ENCODE results near the gene LGALS7. TPM values are rescaled to one million over a fixed set of nuclear protein-coding genes. Genes with fewer than 3 reads are reported as not detected.

Gene LGALS7
- polyA plus RNA-seq, 3 donors = not detected

DNA sequence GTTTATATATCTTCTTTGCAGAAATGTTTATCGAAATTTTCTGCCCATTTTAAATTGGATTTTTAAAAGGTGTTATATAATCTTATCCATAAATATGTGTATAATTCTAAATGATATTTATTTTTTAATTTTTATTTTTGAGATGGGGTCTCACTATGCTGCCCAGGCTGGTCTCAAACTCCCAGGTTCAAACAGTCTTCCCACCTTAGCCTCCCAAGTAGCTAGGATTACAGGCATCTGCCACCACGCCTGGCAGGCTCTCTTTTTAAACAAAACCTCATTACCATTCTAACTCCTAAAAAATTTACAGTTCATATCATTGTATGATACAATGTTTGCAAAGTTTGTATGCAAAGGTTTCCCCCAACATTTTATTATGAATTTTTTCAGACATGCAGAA is 22.8 kb upstream of the LGALS7 start:
- no peak overlapping the region for H3K27ac Mint-ChIP-seq
- intact Hi-C loops (cut with micrococcal nuclease) = no loop called here
- H3K27me3 ChIP-seq (ENCODE audit: control insufficient read depth in 2 of 2, insufficient read depth in 2 of 2, low read length in 2 of 2) = no peaks in the 10 kb centered on the region

GRCh38 chr19:38795549-38795948 is 22.2 kb upstream of the LGALS7 start:
- DNase-seq = no peak
- no peak overlapping the region for H2AFZ ChIP-seq (ENCODE audit: insufficient read depth, low read depth, low read length, poor library complexity, severe bottlenecking)
- Mint-ChIP-seq H3K36me3 (no peaks in the 10 kb centered on the region), H3K4me3 (no peak overlapping the region), H3K9me3 (peaks cover 0 to 10% (median 1%) of the 10 kb centered on the region in 7 donors), H3K4me1 (peaks cover 7% of the 10 kb centered on the region), H3K27me3 (ENCODE audit: low read depth in 3 of 3) (peaks cover 0 to 11% (median 3%) of the 10 kb centered on the region in 3 donors), H3K27ac (no peak overlapping the region)
- TF ChIP-seq CTCF (IDR thresholded peaks at IDR 0.05) = no peak
- no peak overlapping the region for H3K9ac ChIP-seq (ENCODE audit: insufficient read depth, low read length, poor library complexity, severe bottlenecking)
- H3K4me3 ChIP-seq (replicated peaks in 1 of 3; ENCODE audit: low read depth in 2 of 3, low read length in 3 of 3) = no peak overlapping the region
- 100% methylated on average over 2 of the region's 4 CpGs for WGBS (ENCODE audit: insufficient coverage)
- H4K20me1 ChIP-seq (ENCODE audit: insufficient read depth, low read length) = no peaks in the 10 kb centered on the region
- no peaks in the 10 kb centered on the region for H3K36me3 ChIP-seq (replicated peaks in 1 of 2; ENCODE audit: control insufficient read depth in 1 of 2, insufficient read depth in 2 of 2, low read length in 2 of 2)
- no peaks in the 10 kb centered on the region for H3K27me3 ChIP-seq (ENCODE audit: control insufficient read depth in 2 of 2, insufficient read depth in 2 of 2, low read length in 2 of 2)
- H3K4me2 ChIP-seq (replicated peaks; ENCODE audit: extremely low read depth, low read length, poor library complexity, severe bottlenecking) = no peak overlapping the region
- peaks cover 9% of the 10 kb centered on the region in 2 donors for H3K4me1 ChIP-seq (ENCODE audit: control insufficient read depth in 1 of 2, insufficient read depth in 2 of 2, low read length in 2 of 2)
- intact Hi-C loops (cut with micrococcal nuclease) = no loop called here
- H3K27ac ChIP-seq (ENCODE audit: low read depth in 1 of 2, low read length in 2 of 2) = no peak overlapping the region
- H3K9me3 ChIP-seq (replicated peaks in 1 of 2; ENCODE audit: control insufficient read depth in 1 of 2, insufficient read depth in 1 of 2, low read length in 2 of 2) = no peaks in the 10 kb centered on the region
- no peaks in the 10 kb centered on the region for H3K79me2 ChIP-seq (ENCODE audit: insufficient read depth, low read length)

More for the DNA sequence above, 22.8 kb upstream of the LGALS7 start:
- peaks cover 7% of the 10 kb centered on the region for H3K4me1 Mint-ChIP-seq
- no peak overlapping the region for H2AFZ ChIP-seq (ENCODE audit: insufficient read depth, low read depth, low read length, poor library complexity, severe bottlenecking)
- H3K4me1 ChIP-seq (ENCODE audit: control insufficient read depth in 1 of 2, insufficient read depth in 2 of 2, low read length in 2 of 2) = peaks cover 9% of the 10 kb centered on the region in 2 donors
- H3K36me3 ChIP-seq (replicated peaks in 1 of 2; ENCODE audit: control insufficient read depth in 1 of 2, insufficient read depth in 2 of 2, low read length in 2 of 2) = no peaks in the 10 kb centered on the region
- no peaks in the 10 kb centered on the region for H3K36me3 Mint-ChIP-seq
- H3K9ac ChIP-seq (ENCODE audit: insufficient read depth, low read length, poor library complexity, severe bottlenecking) = no peak overlapping the region
- no peak overlapping the region for H3K4me3 ChIP-seq (replicated peaks in 1 of 3; ENCODE audit: low read depth in 2 of 3, low read length in 3 of 3)
- H3K79me2 ChIP-seq (ENCODE audit: insufficient read depth, low read length) = no peaks in the 10 kb centered on the region
- no peak for DNase-seq
- H3K4me3 Mint-ChIP-seq = no peak overlapping the region
- peaks cover 0 to 11% (median 3%) of the 10 kb centered on the region in 3 donors for H3K27me3 Mint-ChIP-seq (ENCODE audit: low read depth in 3 of 3)
- H3K9me3 Mint-ChIP-seq = peaks cover 0 to 10% (median 1%) of the 10 kb centered on the region in 7 donors
- no peak for TF ChIP-seq CTCF (IDR thresholded peaks at IDR 0.05)
- no peak overlapping the region for H3K4me2 ChIP-seq (replicated peaks; ENCODE audit: extremely low read depth, low read length, poor library complexity, severe bottlenecking)
- H3K9me3 ChIP-seq (replicated peaks in 1 of 2; ENCODE audit: control insufficient read depth in 1 of 2, insufficient read depth in 1 of 2, low read length in 2 of 2) = no peaks in the 10 kb centered on the region
- no peak overlapping the region for H3K27ac ChIP-seq (ENCODE audit: low read depth in 1 of 2, low read length in 2 of 2)
- WGBS (ENCODE audit: insufficient coverage) = no CpG with 5 or more reads among the region's 2 CpGs
- no peaks in the 10 kb centered on the region for H4K20me1 ChIP-seq (ENCODE audit: insufficient read depth, low read length)
